Measurements from ENCODE around the gene DNER. TPM values are rescaled to one million over a fixed set of nuclear protein-coding genes. Genes with fewer than 3 reads are reported as not detected.

Gene DNER
- total and polyA plus RNA-seq, 7 donors, result 0.10 to 0.87 (median 0.35) TPM; not detected in 1

DNA sequence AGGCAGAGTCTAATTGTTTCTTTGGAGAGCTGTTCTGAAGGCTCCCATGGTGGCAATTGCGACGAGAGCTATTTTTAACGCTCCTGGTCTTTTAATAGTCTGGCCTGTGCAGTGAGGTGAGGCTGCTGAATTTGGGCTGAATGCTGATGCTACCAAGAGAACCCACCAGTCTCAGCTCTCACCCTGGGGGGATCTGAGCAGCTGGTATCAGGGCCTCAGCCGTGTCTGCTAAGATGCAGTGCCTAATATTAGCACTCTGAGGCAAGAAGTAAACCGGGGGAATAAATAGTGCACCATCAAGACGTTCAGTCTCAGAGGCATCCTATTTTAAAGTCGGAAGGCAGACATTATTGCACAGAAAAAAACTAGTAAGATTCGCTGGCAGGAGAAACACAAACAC, 228.5 kb downstream of the DNER start:
- TF ChIP-seq, protein P1, sequence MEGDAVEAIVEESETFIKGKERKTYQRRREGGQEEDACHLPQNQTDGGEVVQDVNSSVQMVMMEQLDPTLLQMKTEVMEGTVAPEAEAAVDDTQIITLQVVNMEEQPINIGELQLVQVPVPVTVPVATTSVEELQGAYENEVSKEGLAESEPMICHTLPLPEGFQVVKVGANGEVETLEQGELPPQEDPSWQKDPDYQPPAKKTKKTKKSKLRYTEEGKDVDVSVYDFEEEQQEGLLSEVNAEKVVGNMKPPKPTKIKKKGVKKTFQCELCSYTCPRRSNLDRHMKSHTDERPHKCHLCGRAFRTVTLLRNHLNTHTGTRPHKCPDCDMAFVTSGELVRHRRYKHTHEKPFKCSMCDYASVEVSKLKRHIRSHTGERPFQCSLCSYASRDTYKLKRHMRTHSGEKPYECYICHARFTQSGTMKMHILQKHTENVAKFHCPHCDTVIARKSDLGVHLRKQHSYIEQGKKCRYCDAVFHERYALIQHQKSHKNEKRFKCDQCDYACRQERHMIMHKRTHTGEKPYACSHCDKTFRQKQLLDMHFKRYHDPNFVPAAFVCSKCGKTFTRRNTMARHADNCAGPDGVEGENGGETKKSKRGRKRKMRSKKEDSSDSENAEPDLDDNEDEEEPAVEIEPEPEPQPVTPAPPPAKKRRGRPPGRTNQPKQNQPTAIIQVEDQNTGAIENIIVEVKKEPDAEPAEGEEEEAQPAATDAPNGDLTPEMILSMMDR (IDR thresholded peaks at IDR 0.05), result no peak
- no peak overlapping the region for H3K27ac ChIP-seq
- no peaks in the 10 kb centered on the region for H3K27me3 ChIP-seq (ENCODE audit: insufficient read depth in 3 of 3, low read length in 2 of 3)
- H3K36me3 ChIP-seq (ENCODE audit: insufficient read depth in 1 of 2, low read depth in 1 of 2), result no peaks in the 10 kb centered on the region
- no peak overlapping the region for H3K4me3 ChIP-seq
- H3K4me1 ChIP-seq, result no peaks in the 10 kb centered on the region
- 34 to 42% (median 35%) methylated on average over 8 of the region's 8 CpGs for WGBS, 3 donors
- ATAC-seq (no peak), DNase-seq (no peak)
- intact Hi-C loops (cut with DNase I), result no loop called here
- H3K9me3 ChIP-seq, result no peaks in the 10 kb centered on the region

DNA sequence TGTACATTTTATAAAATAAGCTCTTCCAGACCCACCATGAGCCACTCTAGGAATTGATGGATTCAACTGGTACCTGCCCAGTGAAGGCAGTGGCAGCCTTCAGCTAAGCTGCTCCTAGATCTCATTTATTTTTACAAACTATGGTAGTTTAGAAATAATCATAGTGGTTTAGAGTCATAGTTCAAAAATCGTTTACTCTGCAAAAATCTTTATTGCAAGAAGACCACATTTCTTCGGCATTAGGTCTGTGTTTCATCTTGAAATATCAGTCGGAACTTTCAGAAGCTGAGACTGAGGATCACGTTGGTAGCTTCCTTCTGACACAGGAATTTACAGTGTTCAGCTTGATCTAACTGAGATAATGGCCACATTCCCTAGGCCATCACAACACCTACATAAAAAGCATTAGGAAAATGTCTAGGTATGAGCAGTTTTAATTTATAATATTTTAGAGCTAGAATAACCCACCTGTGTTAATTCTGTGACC, 237.0 kb downstream of the DNER start:
- ATAC-seq, result no peak
- H3K4me1 ChIP-seq, result no peaks in the 10 kb centered on the region
- no peak overlapping the region for H3K4me3 ChIP-seq
- no peaks in the 10 kb centered on the region for H3K9me3 ChIP-seq
- WGBS, 3 donors, result 73 to 78% (median 73%) methylated on average over 4 of the region's 4 CpGs
- no peaks in the 10 kb centered on the region for H3K27me3 ChIP-seq (ENCODE audit: insufficient read depth in 3 of 3, low read length in 2 of 3)
- H3K27ac ChIP-seq, result no peak overlapping the region
- DNase-seq, result no peak
- TF ChIP-seq, protein P1 (IDR thresholded peaks at IDR 0.05), result no peak
- intact Hi-C loops (cut with DNase I), result no loop called here
- H3K36me3 ChIP-seq (ENCODE audit: insufficient read depth in 1 of 2, low read depth in 1 of 2), result no peaks in the 10 kb centered on the region

DNA sequence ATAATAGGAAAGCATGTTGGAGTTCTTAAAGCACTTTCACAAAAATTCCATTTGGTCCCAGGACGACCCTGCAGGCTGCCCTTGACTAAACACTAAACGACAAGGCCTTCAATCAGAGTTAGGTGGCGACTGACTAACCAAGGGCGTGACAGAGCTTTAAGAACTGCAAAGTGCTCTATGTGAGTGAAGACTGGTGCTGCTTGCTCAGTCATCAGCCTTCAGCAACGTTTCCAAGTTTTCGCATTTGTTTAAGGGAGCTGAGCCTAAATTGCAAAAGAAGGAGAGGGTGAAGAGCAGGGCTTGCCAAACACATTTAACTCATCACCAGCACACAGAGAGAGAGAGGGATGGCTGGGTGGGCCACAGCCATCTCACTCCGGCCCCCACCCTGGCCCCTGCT, 238.6 kb downstream of the DNER start:
- intact Hi-C loops (cut with DNase I), result no loop called here
- no peak overlapping the region for H3K4me3 ChIP-seq
- no peak for ATAC-seq
- TF ChIP-seq, protein P1 (IDR thresholded peaks at IDR 0.05), result no peak
- H3K36me3 ChIP-seq (ENCODE audit: insufficient read depth in 1 of 2, low read depth in 1 of 2), result no peaks in the 10 kb centered on the region
- H3K27me3 ChIP-seq (ENCODE audit: insufficient read depth in 3 of 3, low read length in 2 of 3), result no peaks in the 10 kb centered on the region
- H3K4me1 ChIP-seq, result no peaks in the 10 kb centered on the region
- 42 to 53% (median 46%) methylated on average over 7 of the region's 7 CpGs for WGBS, 3 donors
- no peaks in the 10 kb centered on the region for H3K9me3 ChIP-seq
- no peak overlapping the region for H3K27ac ChIP-seq
- no peak for DNase-seq

DNA sequence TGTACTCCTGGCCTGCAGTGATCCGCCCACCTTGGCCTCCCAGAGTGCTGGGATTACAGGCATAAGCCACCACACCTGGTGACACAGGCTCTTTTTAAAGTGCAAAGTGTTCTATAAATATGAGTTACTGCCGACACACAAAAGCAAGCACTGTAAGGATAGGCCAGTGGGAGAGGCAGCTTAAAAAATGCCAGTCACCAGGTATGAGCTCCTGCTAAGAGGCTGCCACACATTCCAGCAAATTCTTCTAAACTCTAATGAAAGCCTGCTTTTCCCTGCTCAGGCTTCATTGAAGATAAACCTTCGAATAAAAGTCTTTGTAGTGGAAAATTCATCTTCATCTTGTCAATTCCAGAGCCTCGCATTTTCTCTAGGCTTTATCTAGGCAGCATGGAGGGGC, 240.2 kb downstream of the DNER start:
- ATAC-seq (no peak), DNase-seq (no peak)
- 68 to 82% (median 74%) methylated on average over 4 of the region's 4 CpGs for WGBS, 3 donors
- intact Hi-C loops (cut with DNase I), result no loop called here
- Histone ChIP-seq H3K9me3 (no peaks in the 10 kb centered on the region), H3K4me3 (no peak overlapping the region), H3K4me1 (no peaks in the 10 kb centered on the region), H3K27me3 (ENCODE audit: insufficient read depth in 3 of 3, low read length in 2 of 3) (no peaks in the 10 kb centered on the region), H3K36me3 (ENCODE audit: insufficient read depth in 1 of 2, low read depth in 1 of 2) (no peaks in the 10 kb centered on the region), H3K27ac (no peak overlapping the region)
- TF ChIP-seq, protein P1 (IDR thresholded peaks at IDR 0.05), result no peak

DNA sequence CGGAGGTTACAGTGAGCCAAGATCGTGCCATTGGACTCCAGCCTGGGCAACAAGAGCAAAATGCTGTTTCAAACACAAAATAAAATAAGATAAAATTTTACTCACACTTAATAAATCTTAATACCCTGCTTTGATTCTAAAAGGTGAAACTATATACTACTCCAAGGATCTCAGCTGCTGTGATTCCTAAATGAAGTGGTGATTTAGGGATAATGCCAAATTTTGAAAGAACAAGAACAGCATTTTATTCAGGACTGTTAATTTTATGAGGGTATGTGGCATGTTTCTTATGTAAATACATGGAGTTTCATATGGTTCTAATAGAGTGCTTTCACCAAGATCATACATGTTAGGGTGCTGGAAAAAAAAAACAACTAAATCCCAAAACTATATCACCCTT, 243.6 kb downstream of the DNER start:
- no peak overlapping the region for H3K27ac ChIP-seq
- H3K4me3 ChIP-seq, result no peak overlapping the region
- DNase-seq (no peak), ATAC-seq (no peak)
- no peaks in the 10 kb centered on the region for H3K4me1 ChIP-seq
- 66 to 70% (median 69%) methylated on average over 2 of the region's 2 CpGs for WGBS, 3 donors
- intact Hi-C loops (cut with DNase I), result no loop called here
- no peaks in the 10 kb centered on the region for H3K27me3 ChIP-seq (ENCODE audit: insufficient read depth in 3 of 3, low read length in 2 of 3)
- H3K9me3 ChIP-seq, result no peaks in the 10 kb centered on the region
- H3K36me3 ChIP-seq (ENCODE audit: insufficient read depth in 1 of 2, low read depth in 1 of 2), result no peaks in the 10 kb centered on the region
- TF ChIP-seq, protein P1 (IDR thresholded peaks at IDR 0.05), result no peak

Measured in psoas muscle (tissue), 8 donors.